ENCODE data around the gene GALP.
"Not testable (repeated sequence)": the region's sequence is repeated elsewhere in the genome, so short reads cannot be mapped to it uniquely, and the experiment has no call there.

GALP gene

GRCh38 chr19:56175861-56176307 is at the start of gene GALP:
TSS of gene GALP (plus strand) at chr19:56176008. CDS start at chr19:56177109, 1,101 bp downstream.
- not testable (repeated sequence) for DNase-seq

GRCh38 chr19:56126983-56127780 is 48.6 kb upstream of the GALP start:
- no peak for DNase-seq

- DNase-seq = no peak
These were observed 45.8 kb upstream of the GALP start for GRCh38 chr19:56130006-56130405.

DNA sequence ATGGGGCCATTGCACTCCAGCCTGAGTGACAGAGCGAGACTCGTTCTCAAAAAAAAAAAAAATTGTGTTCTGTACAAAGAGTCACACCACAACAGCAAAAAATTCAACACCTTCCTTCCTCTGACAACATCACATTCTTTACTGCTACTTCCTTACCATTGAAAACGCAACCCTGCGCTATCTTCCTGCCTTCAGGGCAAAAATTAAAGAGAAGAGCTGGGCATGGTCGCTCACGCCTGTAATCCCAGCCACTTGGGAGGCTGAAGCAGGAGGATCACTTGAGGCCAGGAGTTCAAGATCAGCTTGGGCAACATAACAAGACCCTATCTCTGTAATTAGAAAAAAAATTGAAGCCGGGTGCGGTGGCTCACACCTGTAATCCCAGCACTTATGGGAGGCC is 44.2 kb upstream of the GALP start:
- DNase-seq = no peak

DNA sequence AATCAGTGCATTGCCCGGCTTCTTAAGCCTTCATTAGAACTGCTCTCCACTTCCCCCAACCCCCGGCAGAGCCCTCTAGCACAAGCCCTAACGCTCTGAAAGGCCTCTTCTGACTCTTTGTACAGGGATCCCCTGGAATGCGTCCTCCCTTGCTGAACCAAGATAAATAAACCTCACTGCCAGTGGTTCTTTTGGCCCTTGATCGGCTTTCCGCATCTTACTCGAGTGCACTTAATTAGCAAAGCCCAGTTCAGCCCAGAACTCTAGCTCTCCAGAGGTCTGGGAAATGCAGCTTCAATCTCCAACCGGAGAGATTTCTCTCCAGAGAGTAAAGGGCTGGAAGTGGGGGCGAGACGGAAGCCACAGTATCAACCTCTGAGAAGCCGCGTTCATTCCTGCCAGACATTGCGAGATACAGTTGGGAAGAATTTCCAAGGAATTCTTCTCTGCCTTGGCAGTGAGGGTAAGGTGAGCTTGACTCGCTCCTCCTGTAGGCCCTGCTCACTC is 43.4 kb upstream of the GALP start:
- no peak for DNase-seq

DNA sequence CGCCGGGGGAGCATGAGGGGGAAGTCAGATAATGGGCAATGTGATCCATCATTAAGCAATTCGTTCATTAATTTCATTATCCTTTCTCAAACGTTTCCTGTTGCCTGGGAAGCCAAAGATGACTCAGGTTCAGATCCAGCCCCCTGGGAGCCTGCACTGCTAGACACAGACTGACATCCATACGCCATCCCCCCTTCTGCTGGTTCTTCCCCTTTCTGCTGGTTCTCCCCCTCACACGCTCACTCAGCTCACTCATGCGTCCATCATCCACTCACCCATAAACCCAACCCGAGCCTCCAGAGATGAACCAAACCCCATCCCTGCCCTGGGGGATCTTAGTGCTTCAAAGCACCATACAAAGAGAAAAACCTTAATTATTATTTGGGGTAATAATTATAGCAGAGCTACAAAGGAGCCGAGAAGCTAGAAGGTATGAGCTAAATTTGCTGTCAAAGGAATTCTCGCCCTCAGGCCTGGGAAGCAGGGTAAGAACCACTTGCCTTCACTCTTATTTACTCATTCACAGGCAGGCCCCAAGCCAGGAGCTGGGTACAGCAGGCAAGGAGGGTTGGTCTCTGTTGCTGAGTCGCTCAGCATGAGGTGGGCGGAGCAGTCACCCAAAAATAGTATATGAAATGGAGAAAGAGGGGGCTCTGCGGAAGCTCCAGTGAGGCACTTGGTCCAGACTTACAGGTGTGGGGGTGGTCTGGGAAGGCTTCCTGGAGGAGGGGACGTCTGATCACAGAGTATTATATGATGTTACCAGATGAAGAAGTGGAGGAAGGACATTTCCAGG is 41.8 kb upstream of the GALP start:
- no peak for DNase-seq

GRCh38 chr19:56134654-56134921 is 41.2 kb upstream of the GALP start:
- DNase-seq = no peak

DNA sequence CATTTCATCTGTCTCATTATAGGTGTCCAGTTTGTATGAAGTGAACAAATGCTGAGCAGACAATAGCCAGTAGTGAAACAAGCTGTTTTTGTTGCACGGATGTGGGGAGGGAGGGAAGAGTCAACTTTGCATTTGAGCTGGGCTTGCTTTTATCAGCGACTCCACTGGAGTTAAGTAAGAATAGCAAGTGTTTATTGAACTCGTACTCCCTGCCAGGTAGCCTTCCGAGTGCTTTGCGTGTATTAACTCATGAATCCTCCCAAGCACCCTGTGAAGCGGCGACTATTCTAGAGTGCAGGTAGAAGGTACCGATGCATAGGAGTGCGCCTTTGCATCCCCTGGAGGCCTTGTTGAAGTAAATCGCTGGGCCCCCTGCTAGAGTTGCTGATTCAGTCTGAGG is 39.4 kb upstream of the GALP start:
- DNase-seq = no peak

DNA sequence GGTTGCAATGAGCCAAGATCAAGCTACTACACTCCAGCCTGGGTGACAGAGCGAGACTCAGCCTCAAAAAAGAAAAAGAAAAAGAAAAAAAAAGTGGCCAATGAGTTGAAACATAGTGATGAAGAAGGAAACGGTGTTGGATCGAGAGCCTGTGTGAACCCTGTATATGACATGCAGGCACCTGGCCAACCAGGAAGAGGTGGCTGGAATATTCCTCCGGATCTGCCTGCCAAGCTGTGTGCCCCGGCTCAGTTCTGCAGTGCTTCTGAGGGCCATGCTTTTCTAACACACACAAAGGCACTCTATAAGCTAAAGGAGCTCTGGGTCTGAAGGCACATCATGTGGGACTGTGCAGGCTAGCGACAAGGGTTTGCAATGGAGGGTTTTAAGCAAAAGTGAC is 38.4 kb upstream of the GALP start:
- DNase-seq = no peak

- no peak for DNase-seq
These were observed 37.7 kb upstream of the GALP start for GRCh38 chr19:56138069-56138468.

GRCh38 chr19:56139847-56140582 is 35.8 kb upstream of the GALP start:
- no peak for DNase-seq

DNA sequence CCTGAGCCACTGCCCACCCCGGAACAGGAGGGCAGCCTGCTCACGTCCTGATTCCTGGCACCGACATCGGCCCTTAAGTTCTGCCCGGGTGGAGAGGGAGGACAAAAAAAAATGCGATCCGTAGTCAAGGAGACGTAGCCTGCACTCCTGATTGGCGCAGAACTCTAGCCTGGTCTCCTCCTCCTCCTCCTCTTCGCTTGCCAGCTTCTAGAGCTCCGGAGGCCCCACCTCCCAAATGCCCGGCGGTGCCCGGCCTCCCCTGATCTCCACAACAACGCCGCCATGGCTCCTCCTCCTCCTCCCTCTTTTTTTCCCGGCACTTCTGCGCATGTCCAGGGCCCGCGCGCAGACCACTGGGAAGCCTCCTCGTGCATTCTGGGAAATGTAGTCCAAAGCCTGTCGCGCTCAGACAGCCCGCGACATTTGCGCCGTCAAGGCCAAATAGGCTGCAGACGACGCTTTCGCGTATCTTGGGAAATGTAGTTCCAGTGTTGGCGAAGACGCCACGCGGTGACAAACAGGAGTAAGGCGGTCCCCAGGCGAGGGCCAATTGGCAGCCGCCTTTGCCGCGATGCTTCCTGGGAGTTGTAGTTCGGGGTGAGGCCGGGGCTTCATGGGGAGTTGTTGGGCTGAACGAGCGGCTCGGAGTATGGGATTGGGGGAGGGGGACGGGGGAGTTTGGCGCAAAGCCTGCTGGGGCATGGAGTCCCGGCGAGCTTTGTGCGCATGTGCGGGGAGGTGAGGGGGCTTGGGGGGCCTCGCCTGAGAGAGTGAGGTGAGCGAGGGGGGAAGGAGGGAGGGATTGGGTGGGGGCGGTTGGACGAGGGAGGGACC is 35.0 kb upstream of the GALP start, which contains the start of gene ZNF444:
TSS of gene ZNF444 (plus strand) at position 705 of the 834 bp plus-strand sequence. CDS start 5,625 bp downstream, outside the sequence.
- peak; percentile 93 for DNase-seq

- no peak for DNase-seq
These were observed 34.3 kb upstream of the GALP start for GRCh38 chr19:56141417-56141993.

DNA sequence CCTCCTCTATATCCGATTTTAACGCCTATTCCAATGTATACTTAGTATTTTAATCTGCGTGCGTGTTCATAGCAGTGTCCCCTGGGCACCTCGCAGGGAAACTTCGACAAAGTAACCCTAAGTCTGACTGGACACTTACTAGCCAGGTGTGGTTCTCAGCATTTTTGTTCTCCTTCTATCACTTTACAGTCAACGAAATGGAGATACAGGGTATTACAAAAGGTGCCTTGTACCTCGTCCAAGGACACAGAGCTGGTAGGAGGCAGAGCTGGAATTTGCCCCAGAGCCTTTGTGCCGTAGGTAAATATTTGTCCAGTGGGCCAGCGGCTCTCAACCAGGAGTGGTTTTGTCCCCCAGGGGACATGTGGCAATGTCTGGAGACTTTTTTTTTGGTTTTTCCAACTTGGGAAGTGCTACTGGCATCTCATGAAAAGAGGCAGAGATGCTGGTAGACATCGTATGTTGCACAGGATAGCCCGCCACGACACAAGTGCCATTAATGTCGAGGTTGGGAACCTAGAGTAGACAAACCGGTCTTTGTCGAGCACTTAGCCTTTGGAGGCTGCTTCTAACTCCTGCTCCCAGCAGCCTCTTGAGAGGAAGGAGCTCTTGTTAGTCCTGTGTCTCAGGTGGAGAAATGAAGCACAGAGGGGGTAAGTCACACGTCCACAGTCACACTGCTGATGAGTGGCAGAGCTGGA is 33.6 kb upstream of the GALP start:
- DNase-seq = no peak

DNA sequence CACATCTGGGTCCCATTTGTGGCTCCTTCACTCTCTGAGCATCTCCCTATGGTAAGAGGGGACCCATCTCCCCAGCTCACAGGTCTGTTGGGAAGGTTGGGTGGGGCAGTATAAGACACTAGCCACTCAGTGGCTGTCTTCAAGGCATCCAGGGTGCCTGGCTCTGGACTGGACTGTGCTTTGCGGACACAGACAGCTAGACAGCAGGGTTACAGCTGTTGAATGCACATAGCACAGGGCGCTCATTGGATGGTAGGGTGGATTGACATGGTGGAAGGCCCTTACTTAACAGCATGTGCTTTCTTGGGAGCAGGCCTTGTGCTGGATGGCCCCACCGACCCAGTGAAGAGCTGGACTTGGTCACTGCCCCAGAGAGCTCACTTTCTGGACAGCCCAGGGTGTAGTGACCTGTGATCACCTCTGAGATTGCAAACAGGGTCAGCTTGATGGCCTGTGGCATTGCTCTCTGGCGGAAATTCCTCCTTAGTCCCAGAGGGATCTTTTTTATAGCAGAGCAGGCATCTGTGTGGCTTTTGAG is 32.8 kb upstream of the GALP start:
- DNase-seq = no peak

DNA sequence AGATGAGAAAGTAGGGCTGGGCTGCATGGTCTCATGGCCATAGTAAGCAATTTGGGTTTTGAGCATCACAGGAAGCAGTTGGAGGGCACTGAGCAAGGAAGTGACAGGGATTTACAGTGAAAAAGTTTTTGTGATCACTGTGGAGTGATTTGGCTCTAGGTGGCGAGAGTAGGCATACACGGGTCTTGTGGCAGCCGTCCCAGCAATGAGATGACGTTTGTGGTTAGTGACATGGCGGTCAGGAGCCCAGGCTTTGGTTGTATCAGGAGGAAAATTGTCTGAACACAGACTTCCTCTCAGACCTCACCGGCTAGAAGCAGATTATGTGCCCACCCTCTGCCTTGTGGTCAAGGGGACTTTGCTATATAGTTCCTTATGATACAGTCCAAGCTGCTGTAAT is 31.4 kb upstream of the GALP start:
- no peak for DNase-seq

- no peak for DNase-seq
These were observed 31.0 kb upstream of the GALP start for GRCh38 chr19:56144831-56145230.

- DNase-seq = no peak
These were observed 30.1 kb upstream of the GALP start for GRCh38 chr19:56145698-56146097.

GRCh38 chr19:56146904-56147303 is 28.9 kb upstream of the GALP start:
- no peak for DNase-seq

DNA sequence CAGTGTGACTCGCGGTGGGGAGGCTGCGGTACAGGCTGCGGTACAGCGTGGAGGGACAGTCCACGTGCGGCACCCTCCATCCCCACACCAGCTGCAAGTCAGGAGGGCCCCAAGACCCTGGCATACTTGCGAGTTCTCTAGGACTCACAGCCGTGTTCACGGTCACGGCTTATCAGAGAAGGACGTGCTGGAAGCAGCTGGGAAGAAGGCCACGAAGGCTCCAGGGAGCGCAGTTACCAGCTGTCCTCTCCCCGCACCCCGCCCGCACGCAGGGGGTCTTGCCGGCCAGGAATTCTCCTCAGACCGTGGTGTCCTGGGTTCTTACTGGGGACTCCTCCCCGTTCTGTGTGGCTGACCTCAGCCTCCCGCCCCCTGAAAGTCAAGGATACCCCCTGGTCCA is 28.5 kb upstream of the GALP start:
- no peak for DNase-seq

DNA sequence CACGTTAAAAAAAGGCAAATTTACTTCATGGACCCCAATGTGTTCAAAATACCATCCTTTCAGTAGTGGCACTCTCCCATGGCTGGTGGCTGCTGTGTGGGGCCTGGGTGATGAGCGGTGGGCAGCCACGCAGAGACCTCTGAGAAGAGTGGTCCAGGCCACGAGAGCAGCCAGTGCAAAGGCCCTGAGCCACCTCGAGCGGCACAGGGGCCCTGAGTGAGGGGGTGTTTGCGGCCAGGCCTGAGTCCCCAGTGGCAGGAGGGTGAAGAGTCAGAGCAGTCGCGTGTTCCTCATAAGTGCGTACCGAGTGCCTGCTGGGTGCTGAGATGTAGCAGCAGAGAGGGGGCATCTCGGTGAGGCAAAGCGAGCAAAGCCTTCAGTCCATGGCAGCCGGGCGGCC is 27.7 kb upstream of the GALP start:
- no peak for DNase-seq

All from 8988T (cell line).